ENCODE data around the gene ZNF414.
A peak's percentile ranks its signal among the peaks of the same experiment; 100 is the strongest.

Gene ZNF414

DNA sequence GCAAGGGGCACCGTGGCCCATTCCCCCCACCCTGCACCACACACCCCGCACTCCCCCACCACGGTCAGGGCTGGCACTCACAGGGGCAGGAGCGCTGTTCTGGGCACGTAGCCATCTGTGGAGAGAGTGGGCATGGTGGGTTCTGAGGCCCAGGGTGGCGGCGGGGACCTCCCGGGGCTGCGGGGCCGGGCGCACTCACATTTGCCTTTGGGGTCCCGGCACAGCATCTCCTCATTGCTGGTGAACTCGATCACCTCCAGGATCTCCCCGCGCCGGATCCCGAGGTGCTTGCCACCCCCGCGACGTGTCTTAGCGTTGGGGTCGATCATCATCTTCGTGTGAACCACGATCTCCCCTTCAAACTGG lies 23.6 kb downstream of the ZNF414 start:
- no peak for DNase-seq

DNA sequence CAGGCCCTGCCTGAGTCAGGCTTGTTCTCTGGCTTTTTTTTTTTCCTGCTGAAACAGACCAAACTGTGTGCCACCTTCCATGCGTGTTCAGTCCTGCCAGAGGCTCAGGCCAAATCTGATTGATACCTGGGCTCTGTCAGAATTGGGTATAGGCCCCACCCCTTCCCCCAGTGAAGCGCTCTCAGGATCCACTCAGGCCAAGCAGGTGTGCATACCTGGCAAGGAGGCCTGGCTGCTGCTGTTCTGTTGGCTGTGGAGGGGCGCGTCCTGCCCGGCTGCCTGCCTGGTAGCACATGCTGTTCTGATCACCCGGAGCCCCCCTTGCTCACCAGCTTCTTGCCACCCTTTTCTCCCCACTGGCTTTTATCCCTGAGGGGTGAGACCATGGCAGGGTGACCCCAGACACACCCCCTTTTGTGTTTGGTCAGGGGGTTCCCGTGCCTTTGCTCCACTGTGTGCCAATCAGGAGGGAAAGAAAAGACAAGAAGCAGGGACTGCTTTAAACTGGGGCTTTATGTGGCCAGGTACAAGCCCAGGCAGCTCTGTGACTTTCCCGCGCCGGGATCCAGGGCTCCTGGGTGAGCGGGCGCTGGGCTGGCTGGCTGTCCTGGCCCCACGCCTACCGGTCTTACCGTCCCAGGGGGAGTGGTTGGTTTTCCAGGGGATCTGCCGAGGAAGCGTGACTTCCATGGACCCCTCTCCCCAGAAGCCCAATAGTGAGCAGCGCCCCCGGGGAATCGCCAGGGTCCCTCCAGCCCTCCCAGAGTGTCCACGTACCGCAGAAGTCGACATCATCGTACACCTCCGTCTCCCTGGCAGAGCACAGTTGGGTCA lies 24.2 kb downstream of the ZNF414 start:
- no peak for DNase-seq

DNA sequence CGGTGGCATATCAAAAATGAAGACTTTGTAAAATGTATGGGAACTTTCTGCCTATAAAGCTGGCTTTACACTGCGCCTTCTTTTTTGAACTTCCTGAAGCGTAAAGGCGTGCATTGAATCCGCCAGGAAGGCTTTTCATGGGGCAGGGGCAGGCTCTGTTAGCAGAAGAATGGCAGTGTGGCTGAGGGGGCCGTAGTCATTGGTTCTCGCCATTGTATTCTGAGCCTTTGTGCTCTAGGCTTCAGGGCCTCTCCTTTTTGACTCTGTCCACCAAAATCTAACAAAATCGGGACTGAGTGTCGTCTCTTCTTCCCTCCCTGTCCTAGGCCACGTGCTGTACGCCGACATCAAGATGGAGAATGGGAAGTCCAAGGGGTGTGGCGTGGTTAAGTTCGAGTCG lies 25.6 kb downstream of the ZNF414 start:
- no peak for DNase-seq

DNA sequence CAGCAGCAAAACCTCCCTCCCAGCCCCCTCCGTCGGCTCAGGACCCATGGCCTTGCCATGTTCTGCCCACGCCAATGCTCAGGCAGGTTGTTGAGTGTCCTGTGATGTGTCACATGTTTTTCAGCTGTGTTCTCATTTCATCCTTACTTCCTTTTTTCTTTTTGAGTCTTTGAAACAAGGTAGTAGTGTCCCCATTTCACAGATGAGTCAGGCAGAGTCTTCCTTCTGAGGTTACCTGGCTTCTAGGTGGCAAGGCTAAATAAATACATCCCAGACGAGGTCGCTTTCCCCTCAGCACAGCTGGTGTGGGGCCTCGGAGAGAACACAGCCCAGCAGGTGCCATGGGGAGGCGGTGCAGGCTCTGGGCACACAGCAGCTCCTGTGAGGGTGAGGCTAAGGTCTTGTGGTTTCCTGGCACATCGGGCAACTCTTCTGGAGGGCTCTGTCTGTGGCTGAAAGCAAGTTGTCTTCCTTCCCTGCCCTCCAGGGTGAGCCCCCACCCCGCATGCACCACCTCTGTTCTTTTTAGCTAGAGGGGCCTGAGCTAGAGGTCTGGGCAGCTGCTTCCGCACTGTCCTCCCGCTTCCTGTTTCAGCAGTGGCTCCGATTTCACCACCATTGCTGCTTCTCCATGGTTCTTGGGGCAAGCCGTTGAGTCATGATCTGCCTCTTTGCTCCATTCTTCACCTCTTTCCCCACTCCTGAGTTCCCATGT lies 26.7 kb downstream of the ZNF414 start:
- peak in 10 of 14 donors; percentile 15 to 69 (median 51) for DNase-seq

DNA sequence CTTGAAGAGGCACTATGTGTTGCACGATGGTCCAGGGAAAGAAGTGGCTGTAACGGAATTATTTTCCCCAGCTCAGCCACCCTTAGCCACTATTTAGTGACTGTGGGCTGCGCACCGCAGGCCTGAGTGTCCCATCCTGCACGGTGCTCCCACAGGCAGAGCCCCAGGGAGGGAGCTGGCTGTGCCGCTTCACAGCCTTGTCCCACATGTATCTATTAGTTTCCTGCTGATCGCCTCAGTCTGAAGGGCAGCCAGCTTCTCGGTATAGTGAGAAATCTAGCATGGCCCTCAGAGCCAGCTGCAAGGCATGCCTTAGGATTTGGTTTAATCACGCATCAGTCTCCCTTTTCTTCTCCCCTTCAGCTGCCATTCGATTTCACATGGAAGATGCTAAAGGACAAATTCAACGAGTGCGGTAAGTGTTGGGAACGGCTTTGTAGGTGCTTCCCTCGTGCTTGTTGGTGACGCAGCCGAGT lies 27.3 kb downstream of the ZNF414 start:
- DNase-seq: no peak

DNA sequence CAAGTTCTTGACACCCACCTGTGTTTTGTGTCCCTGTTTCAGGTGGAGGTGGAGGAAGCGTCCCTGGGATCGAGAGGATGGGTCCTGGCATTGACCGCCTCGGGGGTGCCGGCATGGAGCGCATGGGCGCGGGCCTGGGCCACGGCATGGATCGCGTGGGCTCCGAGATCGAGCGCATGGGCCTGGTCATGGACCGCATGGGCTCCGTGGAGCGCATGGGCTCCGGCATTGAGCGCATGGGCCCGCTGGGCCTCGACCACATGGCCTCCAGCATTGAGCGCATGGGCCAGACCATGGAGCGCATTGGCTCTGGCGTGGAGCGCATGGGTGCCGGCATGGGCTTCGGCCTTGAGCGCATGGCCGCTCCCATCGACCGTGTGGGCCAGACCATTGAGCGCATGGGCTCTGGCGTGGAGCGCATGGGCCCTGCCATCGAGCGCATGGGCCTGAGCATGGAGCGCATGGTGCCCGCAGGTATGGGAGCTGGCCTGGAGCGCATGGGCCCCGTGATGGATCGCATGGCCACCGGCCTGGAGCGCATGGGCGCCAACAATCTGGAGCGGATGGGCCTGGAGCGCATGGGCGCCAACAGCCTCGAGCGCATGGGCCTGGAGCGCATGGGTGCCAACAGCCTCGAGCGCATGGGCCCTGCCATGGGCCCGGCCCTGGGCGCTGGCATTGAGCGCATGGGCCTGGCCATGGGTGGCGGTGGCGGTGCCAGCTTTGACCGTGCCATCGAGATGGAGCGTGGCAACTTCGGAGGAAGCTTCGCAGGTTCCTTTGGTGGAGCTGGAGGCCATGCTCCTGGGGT lies 28.2 kb downstream of the ZNF414 start:
- DNase-seq: no peak

DNA sequence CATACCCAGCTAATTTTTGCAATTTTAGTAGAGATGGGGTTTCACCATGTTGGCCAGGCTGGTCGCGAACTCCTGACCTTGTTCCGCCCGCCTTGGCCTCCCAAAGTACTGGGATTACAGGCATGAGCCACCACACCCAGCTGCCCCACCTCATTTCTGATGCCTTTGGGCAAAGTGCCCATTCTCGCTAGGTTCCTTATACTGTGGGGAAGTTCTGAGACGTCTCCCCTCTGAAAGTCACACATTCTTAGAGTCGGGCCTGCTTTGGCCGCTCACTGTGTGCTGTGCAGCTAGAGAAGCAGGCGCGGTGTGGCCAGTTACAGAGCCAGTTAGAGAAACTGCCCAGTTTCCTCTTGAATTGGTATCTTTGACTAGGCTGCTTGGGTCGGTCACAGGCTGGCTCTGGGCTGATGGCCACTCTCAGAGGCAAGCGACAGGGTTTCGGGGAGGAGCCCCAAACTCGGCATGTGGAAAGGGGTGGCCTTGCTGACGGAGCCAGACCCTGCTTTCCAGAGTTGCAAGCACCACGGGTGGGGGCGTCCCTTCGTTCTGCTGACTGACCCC lies 29.6 kb downstream of the ZNF414 start:
- DNase-seq: peak in 5 of 14 donors; percentile 9 to 35 (median 26)

DNA sequence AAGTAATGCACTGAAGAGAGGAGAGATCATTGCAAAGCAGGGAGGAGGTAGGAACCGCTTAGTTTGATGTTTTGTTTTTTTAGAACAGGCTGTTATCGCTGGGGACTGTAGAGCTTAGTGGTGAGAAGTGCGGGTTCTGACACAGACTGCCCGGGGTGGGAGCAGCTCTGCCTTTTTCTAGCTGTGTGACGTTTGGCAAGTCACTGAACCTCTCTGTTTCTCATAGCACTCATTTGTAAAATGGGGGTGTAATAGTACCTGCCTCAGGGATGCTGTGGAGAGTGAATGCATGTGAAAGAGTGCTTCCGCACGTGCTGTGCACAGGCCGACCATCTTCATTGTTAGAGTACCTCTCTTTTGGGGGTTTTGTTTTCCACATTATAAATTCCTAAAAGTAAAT lies 30.8 kb downstream of the ZNF414 start:
- no peak for DNase-seq

DNA sequence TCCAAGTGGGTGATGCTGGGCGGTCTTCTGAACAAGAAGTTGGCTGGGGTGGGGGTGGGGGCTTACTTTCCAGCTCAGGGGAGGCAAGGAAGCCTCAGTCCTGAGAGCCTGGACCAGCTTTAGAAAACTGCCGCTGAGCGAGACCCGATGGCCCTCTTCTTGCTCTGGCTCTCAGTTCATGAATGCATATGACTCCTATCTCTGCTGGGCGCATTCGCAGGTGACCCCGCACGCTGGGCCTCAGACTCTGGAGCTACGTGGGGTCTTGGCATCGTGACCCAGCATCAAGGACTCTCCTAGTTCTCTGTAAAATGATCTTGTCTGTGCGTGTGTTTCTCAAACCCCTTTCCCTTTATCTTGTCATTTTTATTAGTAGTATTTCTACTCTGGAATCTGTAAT lies 31.3 kb downstream of the ZNF414 start:
- no peak for DNase-seq

DNA sequence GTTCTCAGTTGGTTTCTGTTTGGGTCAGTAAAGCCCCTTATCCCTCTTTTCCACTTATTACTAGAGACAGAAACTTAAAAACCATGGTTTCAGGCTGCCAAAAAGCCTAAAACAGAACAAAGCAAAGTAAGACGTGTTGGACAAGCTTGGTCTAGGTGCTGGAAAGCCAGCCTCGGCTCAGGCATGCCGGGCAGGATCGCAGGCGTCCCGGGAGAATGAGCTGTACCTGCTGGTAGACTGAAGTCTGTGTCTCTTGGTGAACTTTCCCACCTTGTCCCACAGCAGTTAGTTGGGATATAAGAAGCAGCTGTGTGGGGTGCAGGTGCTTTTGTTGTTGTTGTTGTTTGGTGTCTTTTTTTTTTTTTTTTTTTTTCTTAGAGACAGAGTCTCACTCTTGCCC lies 32.4 kb downstream of the ZNF414 start:
- no peak for DNase-seq

DNA sequence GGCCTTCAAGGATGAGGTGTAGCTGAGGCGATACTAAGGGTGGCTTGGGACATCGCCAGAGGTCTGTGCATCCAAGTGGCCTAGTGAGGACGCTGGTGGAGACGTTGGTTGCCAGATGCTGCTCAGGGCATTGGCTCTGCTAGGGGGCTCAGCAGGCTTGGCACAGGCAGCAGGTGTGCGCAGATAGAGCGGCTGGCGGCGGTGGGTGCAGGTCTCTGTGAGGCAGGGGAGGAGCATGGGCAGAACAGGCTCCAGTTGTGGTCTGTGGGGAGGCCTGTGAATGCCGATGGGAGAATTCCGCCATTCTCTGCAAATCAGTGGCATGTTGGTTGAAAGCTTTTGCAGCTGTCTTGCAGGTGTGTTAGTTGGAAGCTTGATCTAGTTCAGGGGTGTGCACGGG lies 32.8 kb downstream of the ZNF414 start:
- DNase-seq: no peak

DNA sequence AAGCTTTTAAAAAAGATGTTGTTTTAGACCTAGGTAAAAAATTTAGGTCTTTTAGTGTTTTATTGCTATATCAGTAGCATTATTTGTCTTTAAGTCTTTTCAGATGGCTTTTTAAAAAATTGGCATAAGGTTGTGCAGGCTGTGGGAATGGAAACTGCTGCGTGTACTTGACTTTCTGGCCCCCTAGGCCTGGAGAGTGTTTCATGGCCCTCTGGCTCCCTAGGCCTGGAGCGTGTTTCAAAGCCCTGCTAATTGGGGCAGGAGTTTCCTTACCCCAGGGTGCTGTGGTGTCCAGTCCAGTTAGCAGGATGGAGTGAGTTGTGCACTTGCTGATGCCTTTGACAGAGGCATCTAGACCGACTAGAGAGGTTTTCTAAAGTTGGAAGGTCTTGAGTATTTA lies 35.4 kb downstream of the ZNF414 start:
- no peak for DNase-seq

DNA sequence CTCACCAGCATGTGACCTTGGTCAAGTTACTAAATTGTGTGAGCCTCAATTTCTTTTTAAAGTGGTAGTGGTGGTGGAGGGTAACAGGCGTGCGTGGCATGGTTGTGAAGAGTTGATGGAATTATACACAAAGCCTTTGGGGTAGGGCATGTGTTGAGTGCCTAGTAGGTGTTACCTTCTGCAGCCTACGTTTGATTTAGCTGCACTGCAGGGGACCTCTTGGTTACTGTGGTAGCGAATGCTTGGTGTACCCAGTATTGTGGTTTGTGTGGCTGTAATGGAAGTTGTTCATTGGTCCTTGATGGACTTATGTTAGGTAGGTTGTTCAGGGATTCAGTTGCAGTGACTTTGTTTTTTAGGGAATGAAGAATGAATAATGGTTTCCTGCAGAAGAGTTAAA lies 36.1 kb downstream of the ZNF414 start:
- DNase-seq: no peak

DNA sequence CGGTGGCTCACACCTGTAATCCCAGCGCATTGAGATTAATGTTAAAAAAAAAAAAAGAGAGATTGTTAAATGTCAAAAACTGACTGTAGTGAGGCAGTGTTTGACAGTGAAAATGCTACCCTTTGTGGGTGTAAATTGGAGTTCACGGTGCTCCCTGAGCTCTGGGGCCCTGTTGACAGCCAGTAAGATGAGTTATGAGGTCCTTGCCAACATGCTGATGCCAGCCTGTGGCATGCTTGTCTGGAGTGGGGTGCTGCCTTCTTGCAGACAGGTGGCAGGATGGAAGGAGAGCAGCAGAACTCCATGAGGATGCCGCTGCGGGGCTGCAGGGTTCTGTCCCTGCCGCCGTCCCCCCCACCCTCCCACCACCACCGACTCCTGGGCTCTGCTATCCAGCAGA lies 37.4 kb downstream of the ZNF414 start:
- peak in 1 of 14 donors; percentile 32 for DNase-seq

DNA sequence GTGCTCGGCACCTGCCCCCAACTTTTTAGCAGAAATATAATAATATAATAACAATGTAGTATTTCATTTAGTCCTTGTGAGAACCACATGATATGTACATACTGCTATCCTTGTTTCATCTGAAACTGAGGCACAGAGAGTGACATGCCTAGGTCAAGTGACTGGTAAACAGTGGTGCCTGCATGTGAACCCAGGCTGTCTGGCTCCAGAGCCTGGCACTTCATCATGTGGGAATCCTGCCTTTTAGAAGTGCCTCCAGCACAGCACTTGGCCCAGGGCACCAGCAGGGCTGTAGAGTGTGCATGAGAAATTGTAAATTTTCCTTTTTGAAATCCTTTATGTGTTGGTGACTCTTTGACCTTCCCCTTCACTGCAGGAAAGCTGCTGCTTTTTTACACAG lies 39.0 kb downstream of the ZNF414 start:
- no peak for DNase-seq

DNA sequence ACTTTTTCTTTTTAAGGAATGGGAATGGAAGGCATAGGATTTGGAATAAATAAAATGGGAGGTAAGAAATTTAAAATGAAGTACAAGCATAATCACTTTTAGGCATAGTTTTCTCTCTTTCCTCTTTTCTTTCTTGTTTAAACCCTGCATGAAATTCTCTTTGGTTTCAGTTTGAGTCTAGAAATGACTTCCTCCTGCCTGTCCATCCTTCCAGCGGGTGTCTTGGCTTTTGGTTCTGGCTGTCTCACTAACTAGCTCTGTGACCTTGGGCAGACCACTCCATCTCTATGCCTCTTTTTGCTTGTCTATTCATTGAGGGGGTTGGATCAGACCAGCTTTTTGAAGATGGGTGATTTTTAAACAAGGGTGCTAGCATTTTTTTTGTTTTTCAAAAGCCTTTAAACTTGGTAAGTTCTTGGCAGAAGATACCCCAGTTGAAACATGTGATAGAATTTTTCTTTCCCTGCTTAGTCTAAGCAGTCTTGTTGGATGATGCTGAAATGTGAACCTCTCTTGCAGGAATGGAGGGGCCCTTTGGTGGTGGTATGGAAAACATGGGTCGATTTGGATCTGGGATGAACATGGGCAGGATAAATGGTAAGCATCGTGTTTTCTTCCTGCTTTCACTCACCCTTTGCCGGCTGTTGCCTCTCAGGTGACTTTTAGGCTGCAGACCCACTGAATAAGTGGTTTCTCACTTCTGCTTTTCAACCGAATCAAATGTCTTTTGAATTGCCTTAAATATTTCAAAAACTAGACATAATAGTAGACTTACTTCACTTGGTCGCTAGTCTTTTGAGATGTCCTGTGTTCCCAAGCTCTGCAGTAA lies 40.1 kb downstream of the ZNF414 start:
- peak in 2 of 14 donors; percentile 12 to 25 for DNase-seq

DNA sequence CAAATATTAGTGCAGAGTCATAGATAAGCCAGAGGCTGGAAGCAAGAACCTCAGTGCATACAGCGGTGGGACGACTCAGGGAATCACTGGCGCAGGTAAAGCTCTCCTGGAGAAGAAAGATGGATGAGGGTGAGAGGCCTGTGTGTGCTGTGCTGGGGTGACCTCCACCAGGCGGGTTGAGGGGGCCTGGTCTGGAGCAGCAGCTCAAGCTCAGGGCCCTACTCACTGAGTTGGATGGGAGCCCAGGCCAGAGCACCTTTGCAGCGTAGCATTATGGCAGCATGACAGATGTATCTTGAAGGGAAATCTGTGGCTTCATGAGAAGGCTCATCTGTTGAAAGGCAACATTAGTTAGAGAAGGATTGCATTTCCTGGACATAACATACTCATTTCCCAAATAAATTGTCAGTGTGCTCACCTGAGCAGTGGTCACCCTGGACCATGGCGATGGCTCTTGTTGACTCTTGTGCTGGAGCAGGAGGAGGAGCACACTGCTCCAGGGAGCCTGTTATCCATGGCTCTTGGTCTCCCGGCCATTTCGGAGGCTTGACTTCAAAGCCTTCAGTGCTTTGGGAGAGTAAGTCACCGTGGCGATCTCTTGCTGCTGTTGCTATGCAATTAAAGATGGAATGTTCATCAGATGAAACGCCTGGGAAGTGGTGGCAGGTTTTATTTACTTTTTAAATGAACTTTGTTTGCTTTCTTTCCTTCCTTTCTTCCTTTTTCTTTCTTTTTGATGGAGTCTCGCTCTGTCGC lies 44.2 kb downstream of the ZNF414 start:
- no peak for DNase-seq

DNA sequence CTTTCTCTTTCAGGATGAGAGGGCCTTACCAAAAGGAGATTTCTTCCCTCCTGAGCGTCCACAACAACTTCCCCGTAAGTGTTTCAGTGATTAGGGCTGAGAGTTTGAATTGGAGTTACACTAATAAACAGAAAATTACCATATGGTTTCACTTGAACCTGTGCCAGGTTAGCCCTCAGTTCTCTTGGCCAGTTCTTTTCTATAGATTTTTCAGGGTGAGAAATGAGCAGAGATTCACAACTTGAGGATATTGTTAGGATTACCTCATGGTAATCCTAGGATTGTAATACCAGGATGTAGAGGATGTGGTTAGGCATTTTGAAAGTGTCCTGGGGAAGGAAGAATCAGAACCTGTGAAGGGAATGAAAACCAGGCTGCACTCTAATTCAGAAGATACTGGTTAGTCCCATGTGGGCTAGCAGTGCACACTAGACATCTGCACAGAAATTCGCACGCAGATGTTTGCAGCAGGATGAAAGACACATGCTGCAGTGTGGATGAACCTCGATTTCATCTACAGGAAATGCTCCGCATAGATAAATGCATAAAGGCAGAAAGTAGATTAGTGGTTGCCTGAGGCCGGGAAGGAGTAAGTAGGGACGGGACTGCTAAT lies 45.1 kb downstream of the ZNF414 start:
- no peak for DNase-seq

DNA sequence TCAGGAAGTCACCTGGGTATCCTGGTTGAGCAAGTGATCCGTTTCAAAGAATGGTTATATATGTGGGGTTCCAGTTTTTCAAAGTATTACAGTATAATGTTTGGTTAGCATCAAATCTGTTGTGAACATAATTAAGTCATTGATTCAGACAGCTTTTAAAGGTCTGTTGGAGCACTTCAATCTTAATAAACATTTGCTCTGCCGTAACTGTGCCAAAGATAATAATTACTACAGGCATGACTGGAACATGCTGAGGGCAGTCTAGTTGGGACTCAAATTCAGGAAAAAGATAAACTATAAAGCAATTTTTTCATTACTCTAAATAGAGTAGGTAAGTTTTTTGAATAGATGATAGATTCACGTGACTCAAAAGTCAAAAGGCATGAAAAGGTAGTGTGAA lies 45.8 kb downstream of the ZNF414 start:
- no peak for DNase-seq

DNA sequence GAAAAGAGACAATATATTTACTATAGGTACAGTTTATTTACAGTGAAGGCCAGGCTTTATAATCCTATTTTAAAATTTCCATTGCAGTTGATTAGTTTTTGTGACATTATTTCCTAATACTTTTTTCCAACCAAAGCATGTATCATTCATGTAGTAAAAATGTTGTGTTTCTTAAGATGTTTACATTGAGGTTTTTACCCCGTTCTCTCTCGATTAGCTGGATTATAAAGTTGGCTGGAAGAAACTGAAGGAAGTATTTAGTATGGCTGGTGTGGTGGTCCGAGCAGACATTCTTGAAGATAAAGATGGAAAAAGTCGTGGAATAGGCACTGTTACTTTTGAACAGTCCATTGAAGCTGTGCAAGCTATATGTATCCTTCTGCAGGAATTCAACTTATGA lies 47.9 kb downstream of the ZNF414 start:
- no peak for DNase-seq

DNA sequence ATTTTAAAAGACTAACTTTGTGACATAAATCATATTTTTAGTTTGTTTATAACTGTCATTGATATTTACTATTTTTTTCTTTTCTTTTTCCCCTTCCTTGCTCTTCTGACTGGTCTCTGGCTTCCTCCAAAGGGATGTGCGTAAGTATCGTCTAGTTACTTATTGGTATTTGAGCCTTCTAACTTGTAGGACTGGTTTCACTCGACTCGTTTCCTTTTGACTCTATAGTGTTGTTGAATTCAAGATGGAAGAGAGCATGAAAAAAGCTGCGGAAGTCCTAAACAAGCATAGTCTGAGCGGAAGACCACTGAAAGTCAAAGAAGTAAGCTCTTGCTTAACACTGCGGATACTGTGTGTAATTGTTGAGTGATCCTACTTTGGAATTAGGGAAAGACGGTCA lies 50.6 kb downstream of the ZNF414 start:
- no peak for DNase-seq
